ENCODE data around the gene IGSF6.

IGSF6 gene

DNA sequence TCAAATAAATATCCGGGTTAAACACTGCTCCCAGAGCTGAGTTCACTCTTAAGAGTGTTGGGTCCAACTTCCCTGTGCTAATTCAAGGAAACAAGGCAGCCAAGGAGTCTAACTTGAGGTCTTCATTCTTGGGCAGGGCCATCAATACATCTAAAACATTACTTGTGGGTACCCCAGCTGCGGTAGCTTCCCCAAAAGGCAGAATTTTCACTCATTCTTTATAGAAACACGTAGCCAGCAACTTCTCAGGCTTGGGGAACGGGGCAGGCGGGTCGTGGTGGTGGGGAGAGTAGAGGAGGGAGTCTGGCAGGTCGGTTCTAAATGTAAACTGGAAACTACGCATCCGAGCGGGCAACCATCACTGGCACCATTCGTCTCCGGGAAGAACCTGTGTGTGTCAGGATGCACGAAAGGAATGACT lies 53.7 kb downstream of the IGSF6 start:
- DNase-seq = no peak

DNA sequence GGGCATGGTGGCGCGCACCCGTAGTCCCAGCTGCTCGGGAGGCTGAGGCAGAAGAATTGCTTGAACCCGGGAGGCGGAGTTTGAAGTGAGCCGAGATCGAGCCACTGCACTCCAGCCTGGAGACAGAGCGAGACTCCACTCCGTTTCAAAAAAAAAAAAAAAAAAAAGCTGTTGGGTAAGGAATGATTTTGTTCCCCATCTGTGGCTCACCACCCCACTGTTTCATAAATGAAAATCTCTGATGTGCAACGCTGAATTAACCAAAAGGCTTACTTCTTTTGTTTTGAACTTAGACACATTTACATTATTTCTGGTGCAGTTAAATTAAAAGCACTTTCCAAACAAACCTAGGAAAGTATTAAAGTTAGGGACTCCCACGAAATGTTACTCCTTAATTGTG lies 54.2 kb downstream of the IGSF6 start:
- DNase-seq = no peak

DNA sequence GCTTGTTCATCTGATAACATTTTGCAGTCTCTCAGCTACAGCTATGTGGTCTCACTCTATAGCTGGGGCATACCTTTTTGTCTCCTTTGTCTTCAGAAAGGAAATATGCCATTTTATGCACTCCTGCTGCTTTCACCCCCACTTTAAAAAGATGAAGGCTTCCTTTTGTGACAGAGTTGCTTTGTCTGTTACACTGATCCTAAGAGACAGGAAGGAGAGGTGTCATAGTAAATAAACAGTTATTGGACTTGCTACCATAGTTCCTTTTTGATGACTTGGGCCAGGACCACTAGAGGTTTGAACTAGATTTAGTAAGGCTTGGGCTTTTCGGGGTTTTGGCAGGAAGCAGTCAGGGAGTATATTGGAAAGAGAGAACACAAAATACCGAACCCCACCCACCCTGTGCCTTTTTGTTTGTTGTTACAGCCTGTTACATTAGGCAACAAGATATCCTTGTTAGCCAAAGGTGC lies 54.8 kb downstream of the IGSF6 start:
- DNase-seq = no peak

DNA sequence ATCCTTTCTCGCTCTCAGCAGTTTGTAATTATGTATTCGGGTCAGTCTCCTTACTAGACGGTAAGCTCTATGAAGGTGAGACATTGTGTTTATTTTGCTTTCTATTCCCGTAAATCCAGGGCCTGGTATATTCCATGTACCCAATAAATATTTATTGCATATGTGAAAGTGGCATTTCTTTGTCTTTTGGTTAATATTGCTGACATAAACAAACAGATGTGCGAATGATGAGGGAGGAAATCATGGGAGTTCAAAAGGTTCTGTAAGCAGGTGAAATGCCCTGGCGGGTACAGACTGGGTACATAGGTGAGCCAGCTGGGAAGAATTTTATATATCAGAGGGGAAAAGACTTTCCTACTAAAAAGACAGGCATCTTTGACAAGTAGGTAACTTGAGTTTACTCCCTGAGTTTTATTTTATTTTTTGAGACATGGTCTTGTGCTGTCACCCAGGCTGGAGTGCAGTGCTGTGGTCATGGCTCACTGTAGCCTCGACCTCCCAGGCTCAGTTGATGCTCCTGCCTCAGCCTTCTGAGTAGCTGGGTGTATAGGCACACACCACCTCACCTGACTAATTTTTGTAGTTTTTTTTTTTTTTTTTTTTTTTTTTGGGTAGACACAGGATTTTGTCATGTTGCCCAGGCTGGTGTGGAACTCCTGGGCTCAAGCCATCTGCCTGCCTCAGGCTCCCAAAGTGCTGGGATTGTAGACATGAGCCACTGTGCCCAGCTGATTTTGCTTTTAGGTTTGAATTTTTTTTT lies 58.7 kb downstream of the IGSF6 start:
- DNase-seq = no peak

DNA sequence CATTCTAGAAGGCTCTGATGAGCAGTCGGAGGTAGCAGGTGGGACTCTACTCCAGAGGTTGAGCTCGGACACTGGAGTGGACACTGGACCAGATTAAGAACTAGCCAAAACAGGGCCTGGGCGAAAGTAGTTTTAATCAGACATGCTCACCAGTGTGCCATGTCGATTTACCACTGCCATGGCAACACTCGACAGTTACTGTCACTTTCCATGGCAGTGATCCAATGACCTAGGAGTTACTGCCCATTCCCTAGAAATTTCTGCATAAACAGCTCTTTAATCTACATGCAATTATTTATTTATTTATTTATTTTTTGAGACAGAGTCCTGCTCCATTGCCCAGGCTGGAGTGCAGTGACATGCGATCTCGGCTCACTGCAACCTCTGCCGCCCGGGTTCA lies 60.2 kb downstream of the IGSF6 start:
- DNase-seq = no peak

DNA sequence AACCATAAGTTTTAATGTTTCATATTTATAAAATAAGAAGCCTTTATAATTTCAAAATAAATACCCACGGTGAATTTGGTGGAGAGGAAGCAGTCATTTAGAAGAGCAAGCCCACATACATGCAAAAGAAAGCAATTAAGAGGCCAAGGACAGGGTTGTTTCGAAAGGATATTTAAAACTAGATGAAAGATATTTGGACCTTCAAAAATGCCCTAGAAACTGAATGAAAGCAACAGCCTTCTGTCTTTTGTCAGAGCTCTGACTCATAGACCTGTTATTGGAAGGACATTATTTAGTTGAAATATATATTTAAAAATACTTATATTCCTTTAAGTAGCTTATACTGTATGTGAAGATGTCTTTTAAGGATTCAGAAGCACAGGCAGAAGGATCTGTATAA lies 61.6 kb downstream of the IGSF6 start:
- DNase-seq = no peak

DNA sequence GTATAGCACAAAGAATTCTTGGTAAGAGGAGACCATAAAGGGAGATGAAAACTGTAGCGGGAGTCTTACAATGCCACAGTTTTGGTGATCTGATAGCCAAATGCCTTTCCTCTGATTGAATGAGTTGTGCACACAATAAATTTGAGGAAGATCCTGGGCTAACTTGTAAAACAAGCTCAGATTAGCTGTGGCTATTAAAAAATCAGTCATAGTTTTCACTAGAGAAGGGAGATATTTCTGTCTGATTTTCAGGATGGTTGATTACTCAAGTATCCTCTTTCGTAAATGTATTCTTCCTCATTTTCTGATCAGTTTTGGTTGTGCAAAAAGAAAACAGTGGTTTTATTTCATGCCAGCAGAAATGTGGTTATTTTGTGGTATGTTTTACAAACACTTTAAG lies 62.1 kb downstream of the IGSF6 start:
- no peak for DNase-seq

DNA sequence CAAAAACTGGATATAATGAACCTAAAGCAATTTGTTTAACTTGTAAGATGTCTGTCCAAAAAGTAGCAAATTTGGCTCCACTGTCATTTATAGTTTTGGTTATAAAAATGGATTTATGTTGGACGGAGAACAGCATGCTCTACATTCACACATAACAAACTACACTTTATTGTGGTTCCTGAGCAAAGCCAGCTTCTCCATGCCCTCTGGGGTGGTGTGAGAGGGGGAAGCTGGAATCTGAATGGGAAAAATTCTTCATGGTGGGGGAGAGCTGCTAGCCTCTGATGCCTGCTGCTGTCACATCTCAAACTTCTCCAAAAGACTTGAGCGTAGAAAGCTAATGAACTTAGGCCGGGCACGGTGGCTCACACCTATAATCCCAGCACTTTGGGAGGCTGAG lies 62.9 kb downstream of the IGSF6 start:
- DNase-seq = no peak

All from activated CD4-positive, alpha-beta T cell treated with anti-CD3 and anti-CD28 coated beads, Interleukin-2, Interleukin-6, amounts not matched to agents 100 ng/mL and 50 ng/mL, durations not matched to agents 16 hours and 8 hours (primary cell).